ENCODE results near the gene CD83. TPM values are rescaled to one million over a fixed set of nuclear protein-coding genes. Genes with fewer than 3 reads are reported as not detected.

CD83 gene
- total RNA-seq, 1 donor from 2014 or later: 1.8 TPM

DNA sequence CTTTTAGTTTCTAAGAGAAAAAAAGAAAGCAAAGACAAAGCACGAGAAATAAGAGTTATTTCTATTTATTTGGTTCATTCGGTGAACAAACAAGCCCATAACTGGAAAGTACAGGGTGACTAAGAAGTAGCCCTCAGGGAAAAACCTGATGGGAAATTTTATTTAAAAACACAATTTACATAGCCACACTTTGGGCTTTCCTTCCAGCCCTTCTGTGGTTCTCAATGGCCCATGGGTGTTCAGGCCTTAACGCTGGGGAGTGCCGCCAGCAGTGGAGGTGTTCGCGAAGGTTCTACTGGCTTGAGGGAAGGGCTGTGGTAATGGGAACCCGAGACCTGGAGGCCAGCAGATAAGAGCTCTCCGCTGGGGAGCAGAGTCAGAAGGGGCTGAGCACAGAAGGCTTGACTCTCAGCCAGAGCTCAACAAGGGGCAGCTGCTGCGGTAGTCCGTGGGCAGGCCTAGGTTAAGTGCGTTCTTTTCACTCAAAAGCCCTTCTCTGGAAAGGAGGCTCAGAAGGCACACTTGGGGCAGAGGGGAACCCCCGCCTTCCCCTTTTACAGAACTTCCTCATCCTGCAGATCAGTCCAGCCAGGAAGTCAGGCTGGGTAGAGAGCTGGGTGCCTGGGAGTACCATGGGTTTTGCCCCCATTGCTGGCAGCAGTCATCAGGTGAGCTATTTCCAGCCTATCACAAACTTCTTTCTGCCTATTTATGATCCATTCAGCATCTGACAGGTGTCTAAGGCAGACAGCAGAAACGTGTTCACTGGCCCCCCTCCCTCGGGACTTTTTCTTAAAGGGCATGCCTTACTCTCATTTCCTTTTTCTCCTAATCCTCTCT, 8.8 kb upstream of the CD83 start:
- Histone ChIP-seq H3K27ac (replicated peaks) (no peak overlapping the region), H3K4me3 (no peak overlapping the region)
- no peak for DNase-seq

DNA sequence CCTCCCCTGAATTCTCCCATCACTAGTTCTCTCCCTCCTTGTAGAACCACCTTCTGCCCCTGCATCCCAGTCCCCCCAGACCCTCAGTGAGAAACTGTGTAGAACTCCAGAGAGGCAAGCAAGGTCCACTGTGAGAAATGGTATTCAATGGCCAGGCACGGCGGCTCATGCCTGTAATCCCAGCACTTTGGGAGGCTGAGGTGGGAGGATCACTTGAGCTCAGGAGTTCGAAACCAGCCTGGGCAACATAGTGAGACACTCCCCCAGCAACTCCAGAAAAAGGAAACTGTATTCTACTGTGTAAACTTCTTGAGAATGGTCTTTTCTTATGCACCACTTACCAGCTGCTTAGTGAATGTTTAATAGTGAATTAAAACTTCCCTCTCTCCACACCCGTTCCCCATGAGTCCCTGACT, 8.2 kb upstream of the CD83 start:
- Histone ChIP-seq H3K27ac (replicated peaks) (no peak overlapping the region), H3K36me3 (no peaks in the 10 kb centered on the region), H3K4me3 (no peak overlapping the region), H3K27me3 (ENCODE audit: low read depth) (peaks cover 46% of the 10 kb centered on the region), H3K9me3 (replicated peaks) (peaks cover 14% of the 10 kb centered on the region), H3K4me1 (no peaks in the 10 kb centered on the region)
- DNase-seq: no peak
- intact Hi-C loops (cut with micrococcal nuclease): no loop called here
- TF ChIP-seq, protein P1, sequence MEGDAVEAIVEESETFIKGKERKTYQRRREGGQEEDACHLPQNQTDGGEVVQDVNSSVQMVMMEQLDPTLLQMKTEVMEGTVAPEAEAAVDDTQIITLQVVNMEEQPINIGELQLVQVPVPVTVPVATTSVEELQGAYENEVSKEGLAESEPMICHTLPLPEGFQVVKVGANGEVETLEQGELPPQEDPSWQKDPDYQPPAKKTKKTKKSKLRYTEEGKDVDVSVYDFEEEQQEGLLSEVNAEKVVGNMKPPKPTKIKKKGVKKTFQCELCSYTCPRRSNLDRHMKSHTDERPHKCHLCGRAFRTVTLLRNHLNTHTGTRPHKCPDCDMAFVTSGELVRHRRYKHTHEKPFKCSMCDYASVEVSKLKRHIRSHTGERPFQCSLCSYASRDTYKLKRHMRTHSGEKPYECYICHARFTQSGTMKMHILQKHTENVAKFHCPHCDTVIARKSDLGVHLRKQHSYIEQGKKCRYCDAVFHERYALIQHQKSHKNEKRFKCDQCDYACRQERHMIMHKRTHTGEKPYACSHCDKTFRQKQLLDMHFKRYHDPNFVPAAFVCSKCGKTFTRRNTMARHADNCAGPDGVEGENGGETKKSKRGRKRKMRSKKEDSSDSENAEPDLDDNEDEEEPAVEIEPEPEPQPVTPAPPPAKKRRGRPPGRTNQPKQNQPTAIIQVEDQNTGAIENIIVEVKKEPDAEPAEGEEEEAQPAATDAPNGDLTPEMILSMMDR (IDR thresholded peaks at IDR 0.05; ENCODE audit: borderline replicate concordance): no peak

More for the DNA sequence above, 8.8 kb upstream of the CD83 start:
- intact Hi-C loops (cut with micrococcal nuclease): no loop called here
- H3K36me3 ChIP-seq: no peaks in the 10 kb centered on the region
- peaks cover 52% of the 10 kb centered on the region for H3K27me3 ChIP-seq (ENCODE audit: low read depth)
- peaks cover 14% of the 10 kb centered on the region for H3K9me3 ChIP-seq (replicated peaks)
- TF ChIP-seq, protein P1 (IDR thresholded peaks at IDR 0.05; ENCODE audit: borderline replicate concordance): no peak
- H3K4me1 ChIP-seq: no peaks in the 10 kb centered on the region

DNA sequence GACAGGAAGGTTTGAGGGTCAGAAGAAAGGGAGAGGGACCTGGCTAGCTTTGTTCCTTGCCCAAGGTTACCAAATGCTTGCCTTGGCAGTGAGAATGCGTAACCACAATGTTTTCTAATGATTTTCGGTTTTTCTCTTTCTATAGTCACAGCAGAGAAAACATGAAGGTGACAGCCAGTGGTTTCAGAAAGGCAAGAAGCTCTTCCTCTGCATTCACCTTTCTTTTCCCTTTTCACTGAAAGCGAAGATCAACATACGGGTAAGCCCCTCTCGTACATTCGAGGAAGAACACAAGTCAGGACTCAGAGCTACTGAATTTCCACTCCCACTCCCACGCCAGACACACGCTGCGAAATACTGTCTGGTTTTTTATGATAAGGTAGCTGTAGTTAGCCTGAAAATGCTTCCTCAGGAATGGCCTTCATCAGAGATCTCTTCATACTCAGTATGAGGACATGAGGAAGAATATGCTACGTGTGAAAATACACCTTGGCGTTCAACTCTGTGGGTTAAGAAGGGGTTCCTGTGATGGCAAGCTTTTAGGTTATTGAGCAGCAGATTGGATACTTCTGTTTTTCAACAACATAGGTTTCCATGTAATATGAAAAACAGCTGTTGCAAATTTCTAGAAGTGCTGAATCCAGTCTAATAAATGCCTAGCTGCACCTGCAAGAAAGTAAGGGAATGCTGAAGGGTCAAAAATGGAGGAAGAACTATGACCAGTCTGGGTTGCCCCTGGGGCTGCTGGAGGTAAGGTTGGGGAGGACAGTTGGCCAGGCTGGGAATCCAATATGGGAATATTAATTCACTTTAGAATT, 7.4 kb upstream of the CD83 start:
- no peaks in the 10 kb centered on the region for H3K36me3 ChIP-seq
- TF ChIP-seq, protein P1 (IDR thresholded peaks at IDR 0.05; ENCODE audit: borderline replicate concordance): no peak
- intact Hi-C loops (cut with micrococcal nuclease): no loop called here

DNA sequence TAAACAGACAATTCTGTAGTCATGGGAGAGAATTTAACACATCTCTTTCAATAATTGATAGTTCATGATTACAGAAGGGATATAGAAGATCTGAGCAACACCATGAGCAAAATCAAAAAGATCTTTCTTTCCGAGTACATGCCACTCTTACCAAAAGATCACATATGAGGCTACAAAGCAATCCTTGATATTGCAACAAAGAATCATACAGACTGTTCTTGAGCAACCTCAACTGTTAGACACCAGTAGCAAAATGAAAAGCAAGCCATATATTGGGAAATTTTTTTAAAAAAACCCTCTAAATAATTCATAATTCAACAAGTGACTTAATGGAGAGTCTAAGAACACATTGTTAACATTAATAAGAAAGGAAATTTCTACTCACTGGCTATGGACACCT, 3.6 kb upstream of the CD83 start:
- TF ChIP-seq, protein P1 (IDR thresholded peaks at IDR 0.05; ENCODE audit: borderline replicate concordance): no peak
- H3K36me3 ChIP-seq: no peaks in the 10 kb centered on the region
- DNase-seq: no peak
- intact Hi-C loops (cut with micrococcal nuclease): no loop called here
- H3K4me3 ChIP-seq: no peak overlapping the region
- H3K27me3 ChIP-seq (ENCODE audit: low read depth): peaks cover 11% of the 10 kb centered on the region
- peaks cover 17% of the 10 kb centered on the region for H3K4me1 ChIP-seq
- H3K27ac ChIP-seq (replicated peaks): no peak overlapping the region
- no peaks in the 10 kb centered on the region for H3K9me3 ChIP-seq (replicated peaks)

More for the DNA sequence above, 7.4 kb upstream of the CD83 start:
- H3K4me1 ChIP-seq: no peaks in the 10 kb centered on the region
- H3K9me3 ChIP-seq (replicated peaks): peaks cover 14% of the 10 kb centered on the region
- H3K27ac ChIP-seq (replicated peaks): no peak overlapping the region
- no peak overlapping the region for H3K4me3 ChIP-seq
- H3K27me3 ChIP-seq (ENCODE audit: low read depth): peaks cover 39% of the 10 kb centered on the region
- DNase-seq: no peak

DNA sequence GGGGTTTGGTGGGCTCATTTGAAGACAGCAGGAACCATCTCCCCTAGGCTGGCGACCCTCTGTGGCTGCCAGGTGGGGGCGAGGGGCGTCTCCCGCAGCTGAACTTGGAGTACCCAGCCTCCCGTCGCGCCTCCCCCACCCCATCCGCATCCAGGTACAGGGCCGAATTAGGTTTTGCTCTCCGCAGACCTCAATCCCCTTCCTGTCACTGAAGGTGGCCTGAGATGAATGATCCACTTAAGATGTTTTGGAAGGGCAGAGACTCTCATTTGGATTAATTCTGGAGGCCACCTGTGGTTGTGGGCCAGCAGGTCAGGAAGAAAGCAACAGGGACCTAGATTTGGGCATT, 493 bp downstream of the CD83 start:
- DNase-seq: no peak
- no peaks in the 10 kb centered on the region for H3K9me3 ChIP-seq (replicated peaks)
- intact Hi-C loops (cut with micrococcal nuclease): no loop called here
- no peaks in the 10 kb centered on the region for H3K36me3 ChIP-seq
- peaks cover 28% of the 10 kb centered on the region for H3K4me1 ChIP-seq
- H3K27ac ChIP-seq (replicated peaks): peak overlapping the region; percentile 60
- no peaks in the 10 kb centered on the region for H3K27me3 ChIP-seq (ENCODE audit: low read depth)
- peak overlapping the region; percentile 80 for H3K4me3 ChIP-seq
- TF ChIP-seq, protein P1 (IDR thresholded peaks at IDR 0.05; ENCODE audit: borderline replicate concordance): no peak
